Measurements from ENCODE around the gene NUFIP1. TPM values are rescaled to one million over a fixed set of nuclear protein-coding genes. Genes with fewer than 3 reads are reported as not detected.

The NUFIP1 gene
- total and polyA plus RNA-seq, 2 experiments from 2014 or later: 7.7 to 23.9 TPM

DNA sequence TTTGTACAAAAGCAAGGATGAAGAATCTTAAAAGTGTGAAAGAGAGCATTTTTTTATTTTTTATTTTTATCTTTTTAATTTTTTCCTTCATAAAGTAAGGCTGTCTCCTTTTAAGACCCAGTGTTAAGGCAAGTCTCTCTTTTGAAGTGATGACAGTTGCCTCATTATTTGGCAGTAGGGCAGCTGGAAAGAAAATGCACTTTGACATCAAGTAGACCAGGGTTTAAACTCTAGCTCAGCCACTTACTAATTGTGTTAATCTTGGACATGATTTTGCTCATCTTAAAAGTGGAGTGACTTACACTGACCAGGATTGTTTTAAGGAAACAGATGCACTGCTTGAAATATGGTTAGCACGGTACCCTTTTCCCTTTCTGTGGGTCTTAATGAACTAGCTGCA lies 18.6 kb upstream of the NUFIP1 start:
- H3K4me3 Mint-ChIP-seq: no peak overlapping the region
- H3K36me3 ChIP-seq (ENCODE audit: insufficient read depth): no peaks in the 10 kb centered on the region; the same call in 1 of the 2 replicates
- H3K36me3 Mint-ChIP-seq (ENCODE audit: low read depth): peaks cover 17% of the 10 kb centered on the region
- no peak for DNase-seq (ENCODE audit: low spot score)
- no peak overlapping the region for H3K27ac Mint-ChIP-seq
- TF ChIP-seq, protein P1, sequence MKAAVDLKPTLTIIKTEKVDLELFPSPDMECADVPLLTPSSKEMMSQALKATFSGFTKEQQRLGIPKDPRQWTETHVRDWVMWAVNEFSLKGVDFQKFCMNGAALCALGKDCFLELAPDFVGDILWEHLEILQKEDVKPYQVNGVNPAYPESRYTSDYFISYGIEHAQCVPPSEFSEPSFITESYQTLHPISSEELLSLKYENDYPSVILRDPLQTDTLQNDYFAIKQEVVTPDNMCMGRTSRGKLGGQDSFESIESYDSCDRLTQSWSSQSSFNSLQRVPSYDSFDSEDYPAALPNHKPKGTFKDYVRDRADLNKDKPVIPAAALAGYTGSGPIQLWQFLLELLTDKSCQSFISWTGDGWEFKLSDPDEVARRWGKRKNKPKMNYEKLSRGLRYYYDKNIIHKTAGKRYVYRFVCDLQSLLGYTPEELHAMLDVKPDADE (IDR thresholded peaks at IDR 0.05): no peak
- TF ChIP-seq ZNF331 (CRISPR knock-in tag; IDR thresholded peaks at IDR 0.05; ENCODE audit: low read depth): no peak
- H3K4me1 ChIP-seq (ENCODE audit: insufficient read depth): no peaks in the 10 kb centered on the region
- no peaks in the 10 kb centered on the region for H3K9me3 Mint-ChIP-seq
- H4K20me1 ChIP-seq (replicated peaks; ENCODE audit: insufficient read depth): no peaks in the 10 kb centered on the region
- no peak overlapping the region for H2AFZ ChIP-seq
- no peaks in the 10 kb centered on the region for H3K4me1 Mint-ChIP-seq
- no peak overlapping the region for H3K4me3 ChIP-seq
- H3K4me2 ChIP-seq: no peak overlapping the region
- no peak overlapping the region for H3K27ac ChIP-seq (ENCODE audit: low read depth)
- H3K79me2 ChIP-seq (replicated peaks; ENCODE audit: insufficient read depth): no peaks in the 10 kb centered on the region
- H3K27me3 ChIP-seq (ENCODE audit: insufficient read depth): no peaks in the 10 kb centered on the region
- ATAC-seq: no peak
- no peaks in the 10 kb centered on the region for H3F3A ChIP-seq (replicated peaks; ENCODE audit: low read depth)
- no peaks in the 10 kb centered on the region for H3K9me2 ChIP-seq (ENCODE audit: insufficient read depth)
- no peaks in the 10 kb centered on the region for H3K27me3 Mint-ChIP-seq (ENCODE audit: insufficient read depth, low read depth, poor library complexity)

DNA sequence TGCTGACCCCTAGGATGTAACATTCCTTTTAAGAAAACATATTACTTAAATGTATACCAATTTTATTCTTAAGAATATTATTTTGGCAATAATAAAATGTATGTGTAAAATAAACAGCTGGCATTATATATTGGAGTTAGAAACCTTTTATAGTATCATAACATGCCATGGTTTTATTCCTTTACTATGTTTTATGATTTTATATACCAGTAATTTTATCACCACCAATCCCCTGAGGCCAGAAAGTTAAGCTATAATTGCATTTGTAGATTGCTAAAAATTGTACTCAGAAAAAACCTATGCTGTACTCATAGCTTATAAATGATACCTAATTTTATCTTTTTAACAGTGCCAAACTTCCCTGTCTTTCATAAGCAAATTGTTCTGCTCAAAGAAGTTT lies 18.0 kb upstream of the NUFIP1 start:
- no peaks in the 10 kb centered on the region for H3K27me3 Mint-ChIP-seq (ENCODE audit: insufficient read depth, low read depth, poor library complexity)
- Histone ChIP-seq H3F3A (replicated peaks; ENCODE audit: low read depth) (no peaks in the 10 kb centered on the region), H4K20me1 (replicated peaks; ENCODE audit: insufficient read depth) (no peaks in the 10 kb centered on the region), H3K9me2 (ENCODE audit: insufficient read depth) (no peaks in the 10 kb centered on the region), H3K4me3 (no peak overlapping the region), H2AFZ (no peak overlapping the region), H3K4me2 (no peak overlapping the region), H3K27ac (ENCODE audit: low read depth) (no peak overlapping the region), H3K79me2 (replicated peaks; ENCODE audit: insufficient read depth) (no peaks in the 10 kb centered on the region), H3K27me3 (ENCODE audit: insufficient read depth) (no peaks in the 10 kb centered on the region), H3K4me1 (ENCODE audit: insufficient read depth) (no peaks in the 10 kb centered on the region), H3K36me3 (ENCODE audit: insufficient read depth) (no peaks in the 10 kb centered on the region; the same call in 1 of the 2 replicates)
- no peak overlapping the region for H3K4me3 Mint-ChIP-seq
- no peaks in the 10 kb centered on the region for H3K9me3 Mint-ChIP-seq
- peaks cover 23% of the 10 kb centered on the region for H3K36me3 Mint-ChIP-seq (ENCODE audit: low read depth)
- ATAC-seq (no peak), DNase-seq (ENCODE audit: low spot score) (no peak)
- no peak overlapping the region for H3K27ac Mint-ChIP-seq
- H3K4me1 Mint-ChIP-seq: no peaks in the 10 kb centered on the region
- TF ChIP-seq EZH2 (IDR thresholded peaks at IDR 0.05; ENCODE audit: low read depth, unreplicated experiment) (no peak), STAT1 (IDR thresholded peaks at IDR 0.05; ENCODE audit: unreplicated experiment) (no peak), CREB1 (CRISPR knock-in tag; IDR thresholded peaks at IDR 0.05; ENCODE audit: low read depth) (no peak), ZNF331 (CRISPR knock-in tag; IDR thresholded peaks at IDR 0.05; ENCODE audit: low read depth) (no peak), NANOG (IDR thresholded peaks at IDR 0.05; ENCODE audit: borderline replicate concordance) (no peak), POLR2AphosphoS5 (IDR thresholded peaks at IDR 0.05; ENCODE audit: low read depth) (no peak), ZNF114 (CRISPR knock-in tag; IDR thresholded peaks at IDR 0.05) (no peak), EZH2phosphoT487 (IDR thresholded peaks at IDR 0.05; ENCODE audit: unreplicated experiment) (no peak), JUNB (IDR thresholded peaks at IDR 0.05; ENCODE audit: unreplicated experiment) (no peak)
- TF ChIP-seq, protein P2, sequence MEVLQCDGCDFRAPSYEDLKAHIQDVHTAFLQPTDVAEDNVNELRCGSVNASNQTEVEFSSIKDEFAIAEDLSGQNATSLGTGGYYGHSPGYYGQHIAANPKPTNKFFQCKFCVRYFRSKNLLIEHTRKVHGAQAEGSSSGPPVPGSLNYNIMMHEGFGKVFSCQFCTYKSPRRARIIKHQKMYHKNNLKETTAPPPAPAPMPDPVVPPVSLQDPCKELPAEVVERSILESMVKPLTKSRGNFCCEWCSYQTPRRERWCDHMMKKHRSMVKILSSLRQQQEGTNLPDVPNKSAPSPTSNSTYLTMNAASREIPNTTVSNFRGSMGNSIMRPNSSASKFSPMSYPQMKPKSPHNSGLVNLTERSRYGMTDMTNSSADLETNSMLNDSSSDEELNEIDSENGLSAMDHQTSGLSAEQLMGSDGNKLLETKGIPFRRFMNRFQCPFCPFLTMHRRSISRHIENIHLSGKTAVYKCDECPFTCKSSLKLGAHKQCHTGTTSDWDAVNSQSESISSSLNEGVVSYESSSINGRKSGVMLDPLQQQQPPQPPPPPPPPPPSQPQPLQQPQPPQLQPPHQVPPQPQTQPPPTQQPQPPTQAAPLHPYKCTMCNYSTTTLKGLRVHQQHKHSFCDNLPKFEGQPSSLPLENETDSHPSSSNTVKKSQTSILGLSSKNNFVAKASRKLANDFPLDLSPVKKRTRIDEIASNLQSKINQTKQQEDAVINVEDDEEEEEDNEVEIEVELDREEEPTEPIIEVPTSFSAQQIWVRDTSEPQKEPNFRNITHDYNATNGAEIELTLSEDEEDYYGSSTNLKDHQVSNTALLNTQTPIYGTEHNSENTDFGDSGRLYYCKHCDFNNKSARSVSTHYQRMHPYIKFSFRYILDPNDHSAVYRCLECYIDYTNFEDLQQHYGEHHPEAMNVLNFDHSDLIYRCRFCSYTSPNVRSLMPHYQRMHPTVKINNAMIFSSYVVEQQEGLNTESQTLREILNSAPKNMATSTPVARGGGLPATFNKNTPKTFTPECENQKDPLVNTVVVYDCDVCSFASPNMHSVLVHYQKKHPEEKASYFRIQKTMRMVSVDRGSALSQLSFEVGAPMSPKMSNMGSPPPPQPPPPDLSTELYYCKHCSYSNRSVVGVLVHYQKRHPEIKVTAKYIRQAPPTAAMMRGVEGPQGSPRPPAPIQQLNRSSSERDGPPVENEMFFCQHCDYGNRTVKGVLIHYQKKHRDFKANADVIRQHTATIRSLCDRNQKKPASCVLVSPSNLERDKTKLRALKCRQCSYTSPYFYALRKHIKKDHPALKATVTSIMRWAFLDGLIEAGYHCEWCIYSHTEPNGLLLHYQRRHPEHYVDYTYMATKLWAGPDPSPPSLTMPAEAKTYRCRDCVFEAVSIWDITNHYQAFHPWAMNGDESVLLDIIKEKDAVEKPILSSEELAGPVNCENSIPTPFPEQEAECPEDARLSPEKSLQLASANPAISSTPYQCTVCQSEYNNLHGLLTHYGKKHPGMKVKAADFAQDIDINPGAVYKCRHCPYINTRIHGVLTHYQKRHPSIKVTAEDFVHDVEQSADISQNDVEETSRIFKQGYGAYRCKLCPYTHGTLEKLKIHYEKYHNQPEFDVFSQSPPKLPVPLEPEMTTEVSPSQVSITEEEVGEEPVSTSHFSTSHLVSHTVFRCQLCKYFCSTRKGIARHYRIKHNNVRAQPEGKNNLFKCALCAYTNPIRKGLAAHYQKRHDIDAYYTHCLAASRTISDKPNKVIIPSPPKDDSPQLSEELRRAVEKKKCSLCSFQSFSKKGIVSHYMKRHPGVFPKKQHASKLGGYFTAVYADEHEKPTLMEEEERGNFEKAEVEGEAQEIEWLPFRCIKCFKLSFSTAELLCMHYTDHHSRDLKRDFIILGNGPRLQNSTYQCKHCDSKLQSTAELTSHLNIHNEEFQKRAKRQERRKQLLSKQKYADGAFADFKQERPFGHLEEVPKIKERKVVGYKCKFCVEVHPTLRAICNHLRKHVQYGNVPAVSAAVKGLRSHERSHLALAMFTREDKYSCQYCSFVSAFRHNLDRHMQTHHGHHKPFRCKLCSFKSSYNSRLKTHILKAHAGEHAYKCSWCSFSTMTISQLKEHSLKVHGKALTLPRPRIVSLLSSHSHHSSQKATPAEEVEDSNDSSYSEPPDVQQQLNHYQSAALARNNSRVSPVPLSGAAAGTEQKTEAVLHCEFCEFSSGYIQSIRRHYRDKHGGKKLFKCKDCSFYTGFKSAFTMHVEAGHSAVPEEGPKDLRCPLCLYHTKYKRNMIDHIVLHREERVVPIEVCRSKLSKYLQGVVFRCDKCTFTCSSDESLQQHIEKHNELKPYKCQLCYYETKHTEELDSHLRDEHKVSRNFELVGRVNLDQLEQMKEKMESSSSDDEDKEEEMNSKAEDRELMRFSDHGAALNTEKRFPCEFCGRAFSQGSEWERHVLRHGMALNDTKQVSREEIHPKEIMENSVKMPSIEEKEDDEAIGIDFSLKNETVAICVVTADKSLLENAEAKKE (CRISPR knock-in tag; IDR thresholded peaks at IDR 0.05): no peak
- TF ChIP-seq, protein P1 (IDR thresholded peaks at IDR 0.05): no peak
- TF ChIP-seq, protein P3, sequence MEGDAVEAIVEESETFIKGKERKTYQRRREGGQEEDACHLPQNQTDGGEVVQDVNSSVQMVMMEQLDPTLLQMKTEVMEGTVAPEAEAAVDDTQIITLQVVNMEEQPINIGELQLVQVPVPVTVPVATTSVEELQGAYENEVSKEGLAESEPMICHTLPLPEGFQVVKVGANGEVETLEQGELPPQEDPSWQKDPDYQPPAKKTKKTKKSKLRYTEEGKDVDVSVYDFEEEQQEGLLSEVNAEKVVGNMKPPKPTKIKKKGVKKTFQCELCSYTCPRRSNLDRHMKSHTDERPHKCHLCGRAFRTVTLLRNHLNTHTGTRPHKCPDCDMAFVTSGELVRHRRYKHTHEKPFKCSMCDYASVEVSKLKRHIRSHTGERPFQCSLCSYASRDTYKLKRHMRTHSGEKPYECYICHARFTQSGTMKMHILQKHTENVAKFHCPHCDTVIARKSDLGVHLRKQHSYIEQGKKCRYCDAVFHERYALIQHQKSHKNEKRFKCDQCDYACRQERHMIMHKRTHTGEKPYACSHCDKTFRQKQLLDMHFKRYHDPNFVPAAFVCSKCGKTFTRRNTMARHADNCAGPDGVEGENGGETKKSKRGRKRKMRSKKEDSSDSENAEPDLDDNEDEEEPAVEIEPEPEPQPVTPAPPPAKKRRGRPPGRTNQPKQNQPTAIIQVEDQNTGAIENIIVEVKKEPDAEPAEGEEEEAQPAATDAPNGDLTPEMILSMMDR (conservative IDR thresholded peaks at IDR 0.05; ENCODE audit: low read depth in 2 of 2): no peak
